Left kidney (tissue), 2 donors: ENCODE results near the gene CLIC5. TPM values are rescaled to one million over a fixed set of nuclear protein-coding genes. Genes with fewer than 3 reads are reported as not detected.

Source experiments
- DNase-seq: peaks from one replicate; pipeline ENCODE4 v3.0.0-alpha.2; 2013
- polyA plus RNA-seq: library from polyadenylated mRNA; unstranded; fragments of 120-200 nt; gene quantifications from one replicate; pipeline ENCODE4 v1.2.1, GENCODE V29; 2013; ENCODE audit not compliant: insufficient read length

Gene CLIC5
- polyA plus RNA-seq, 1 donor: 209 TPM

GRCh38 chr6:45895569-45895968, 120.1 kb downstream of the CLIC5 start:
- no peak for DNase-seq

DNA sequence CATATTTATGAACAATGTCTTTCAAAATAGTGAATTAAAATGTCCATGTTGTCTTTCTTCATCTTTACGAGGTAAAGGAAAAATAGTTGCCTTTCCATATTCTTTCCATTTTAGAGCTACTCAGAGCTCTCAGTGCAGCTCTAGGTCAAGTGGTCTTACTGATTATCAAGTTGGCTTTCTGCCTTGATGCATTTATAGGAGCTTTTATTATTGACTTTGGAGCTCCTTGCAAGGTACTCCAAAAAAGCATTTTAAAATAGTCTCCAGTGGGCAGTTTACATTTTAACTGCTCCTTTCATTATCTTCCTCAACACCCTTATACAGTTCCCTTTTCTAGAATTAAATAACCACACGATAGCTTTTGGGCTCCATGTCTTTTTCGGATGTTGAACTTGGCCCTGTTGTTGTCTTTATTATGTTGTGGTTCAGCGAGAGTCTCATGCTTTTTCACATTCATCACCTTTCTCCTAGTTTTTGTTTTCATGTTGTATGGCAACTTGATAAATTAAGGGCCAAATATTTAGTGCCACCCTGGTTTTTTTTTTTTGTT, 122.9 kb downstream of the CLIC5 start:
- no peak for DNase-seq

GRCh38 chr6:45892196-45892595, 123.5 kb downstream of the CLIC5 start:
- no peak for DNase-seq

DNA sequence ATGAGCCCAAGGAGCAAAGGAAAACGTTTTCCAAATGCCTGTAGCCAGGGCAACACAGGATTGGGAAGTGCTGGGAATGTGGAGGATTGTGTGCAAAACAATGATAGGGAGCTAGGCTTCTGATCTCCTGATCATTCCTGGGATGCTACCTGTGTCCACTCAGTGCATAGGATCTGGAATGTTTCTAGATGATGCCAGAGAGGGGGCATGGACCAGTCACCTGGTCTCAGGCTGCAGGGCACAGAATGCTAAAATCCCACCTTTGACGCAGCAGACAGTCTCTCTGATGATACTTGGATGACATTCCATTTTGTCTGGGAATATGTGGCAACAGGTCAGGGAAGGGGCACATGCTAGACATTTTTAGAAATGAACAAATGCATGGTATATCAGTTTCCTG, 128.9 kb downstream of the CLIC5 start:
- DNase-seq: no peak

DNA sequence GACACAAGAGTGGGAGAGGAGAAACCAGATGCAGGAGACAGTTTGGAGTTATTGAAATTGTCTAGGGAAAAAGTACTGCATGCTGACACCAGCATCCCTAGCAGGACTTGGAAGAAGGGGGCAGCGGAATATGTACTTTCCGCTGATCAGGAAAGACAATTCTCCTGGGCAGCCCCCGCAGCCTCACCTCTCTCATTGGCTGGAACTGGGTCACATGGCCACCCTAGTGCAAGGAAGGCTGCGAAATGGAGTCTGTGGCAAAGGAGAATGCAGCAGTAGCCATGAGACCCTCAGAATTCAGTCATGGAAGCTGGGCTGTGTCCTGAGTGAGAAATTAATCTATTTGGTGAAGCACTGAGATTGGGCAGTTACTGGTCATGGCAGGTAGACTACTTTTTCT, 131.3 kb downstream of the CLIC5 start:
- no peak for DNase-seq

- DNase-seq: no peak
Measured at GRCh38 chr6:45882671-45883070, 133.0 kb downstream of the CLIC5 start.

GRCh38 chr6:45881705-45882467, 133.8 kb downstream of the CLIC5 start:
- DNase-seq: no peak

DNA sequence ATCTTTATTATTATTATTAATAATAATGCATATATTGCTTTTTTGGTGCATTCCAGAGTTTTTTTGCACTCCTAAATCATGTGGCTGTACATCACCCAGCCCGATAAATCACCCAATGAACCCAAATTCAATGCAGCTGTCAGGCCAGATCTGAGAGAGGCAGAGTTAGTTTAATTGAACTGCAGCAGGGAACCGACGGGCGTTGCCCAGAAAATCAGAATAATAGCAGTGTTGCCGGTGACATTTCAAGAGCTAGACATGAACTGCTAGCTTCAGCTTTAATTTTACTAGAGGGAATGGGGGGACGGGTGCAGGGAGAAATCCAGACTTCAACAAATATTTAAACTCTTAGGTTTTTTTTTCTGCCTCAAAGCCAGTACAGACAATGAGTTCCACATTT, 135.0 kb downstream of the CLIC5 start:
- DNase-seq: peak; percentile 20

DNA sequence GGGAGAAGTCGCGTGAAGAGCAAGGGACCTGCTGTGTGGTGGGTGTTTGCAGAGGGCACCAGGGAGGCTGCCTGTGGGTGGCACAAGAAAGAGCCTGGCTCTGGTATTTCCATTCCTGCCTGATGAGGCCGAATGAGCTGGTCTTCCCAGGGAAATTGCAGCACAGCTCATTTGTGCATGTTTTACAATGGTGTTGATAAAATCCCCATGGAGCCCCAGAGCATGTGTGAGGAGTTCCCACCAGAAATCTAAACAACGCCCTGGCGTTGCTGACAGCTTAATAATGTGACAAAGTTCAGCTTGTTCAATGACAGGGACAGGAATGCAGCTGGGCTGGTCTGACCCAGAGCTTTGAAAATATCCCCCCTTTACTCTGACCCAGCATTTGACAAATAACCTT, 135.5 kb downstream of the CLIC5 start:
- peak; percentile 56 for DNase-seq

DNA sequence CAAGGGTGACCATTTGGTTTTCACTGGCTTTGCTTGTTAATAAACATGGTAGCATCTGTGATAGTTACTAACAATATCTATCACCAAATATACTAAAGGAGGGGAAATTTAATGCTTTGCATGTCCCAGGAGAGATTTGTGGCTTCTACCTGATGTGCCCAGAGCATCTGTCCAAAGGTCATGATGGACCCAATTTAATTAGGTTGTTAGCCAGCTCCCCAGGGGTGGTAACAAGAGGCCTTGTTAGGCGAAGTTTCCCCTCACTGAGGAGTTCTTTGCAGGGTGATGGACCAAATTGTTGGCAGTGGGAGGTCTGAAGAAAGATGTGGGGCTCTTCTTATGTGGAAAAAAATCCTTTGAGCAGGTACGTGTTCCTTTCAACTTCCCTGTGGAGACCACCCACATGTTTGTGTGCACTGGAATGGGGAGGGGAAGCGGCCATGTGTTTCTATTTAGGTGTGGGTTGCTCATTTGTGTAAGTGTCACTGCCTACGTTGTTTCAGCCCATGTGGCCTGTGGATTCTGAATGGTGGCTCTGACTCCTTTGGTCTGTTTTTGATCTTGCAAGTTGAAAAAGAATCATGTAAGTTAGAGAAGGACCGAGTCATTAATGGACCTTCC, 137.6 kb downstream of the CLIC5 start:
- no peak for DNase-seq

- DNase-seq: no peak
Measured at GRCh38 chr6:45872827-45873365, 142.8 kb downstream of the CLIC5 start.

DNA sequence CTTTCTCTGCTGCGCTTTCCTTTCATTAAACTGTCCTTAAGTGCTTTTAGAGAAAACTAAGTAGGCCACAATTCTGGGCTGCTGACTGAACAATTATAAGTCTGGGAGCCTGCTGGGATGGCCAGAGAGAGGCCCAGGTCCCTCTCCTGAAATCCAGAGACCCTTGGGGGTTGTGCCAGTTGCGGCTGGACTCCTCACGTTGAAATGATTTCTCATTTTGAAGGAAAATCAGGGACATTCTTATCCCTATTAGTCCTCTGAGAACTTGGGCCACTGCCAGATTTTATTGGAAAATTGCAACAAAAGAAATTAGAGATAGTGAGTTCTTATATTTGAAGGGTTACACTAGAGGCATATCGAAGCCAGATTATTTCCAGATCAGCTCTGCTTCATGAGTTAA, 145.1 kb downstream of the CLIC5 start:
- no peak for DNase-seq

- DNase-seq: no peak
Measured at GRCh38 chr6:45864651-45865050, 151.0 kb downstream of the CLIC5 start.

GRCh38 chr6:45858691-45859090, 157.0 kb downstream of the CLIC5 start:
- no peak for DNase-seq

DNA sequence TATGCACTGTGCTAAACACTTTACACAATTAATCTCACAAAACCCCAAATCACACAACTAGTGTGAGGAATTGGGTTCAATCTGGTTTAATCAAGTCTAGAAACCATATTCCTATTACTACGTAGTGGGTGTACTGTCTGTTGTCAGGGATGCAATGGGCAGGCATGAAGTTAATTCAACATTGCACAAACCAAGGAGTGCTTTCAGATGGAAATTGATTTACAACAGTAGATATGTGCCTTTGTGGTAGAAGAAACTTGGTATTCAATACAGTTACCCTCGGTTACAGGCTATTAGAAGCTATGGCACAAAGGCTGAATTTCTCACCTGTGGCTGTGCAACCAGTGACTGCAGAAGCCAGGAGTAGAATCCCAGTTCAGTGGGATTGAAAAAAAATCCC, 157.8 kb downstream of the CLIC5 start:
- DNase-seq: no peak

- DNase-seq: no peak
Measured at GRCh38 chr6:45855642-45856394, 159.8 kb downstream of the CLIC5 start.

DNA sequence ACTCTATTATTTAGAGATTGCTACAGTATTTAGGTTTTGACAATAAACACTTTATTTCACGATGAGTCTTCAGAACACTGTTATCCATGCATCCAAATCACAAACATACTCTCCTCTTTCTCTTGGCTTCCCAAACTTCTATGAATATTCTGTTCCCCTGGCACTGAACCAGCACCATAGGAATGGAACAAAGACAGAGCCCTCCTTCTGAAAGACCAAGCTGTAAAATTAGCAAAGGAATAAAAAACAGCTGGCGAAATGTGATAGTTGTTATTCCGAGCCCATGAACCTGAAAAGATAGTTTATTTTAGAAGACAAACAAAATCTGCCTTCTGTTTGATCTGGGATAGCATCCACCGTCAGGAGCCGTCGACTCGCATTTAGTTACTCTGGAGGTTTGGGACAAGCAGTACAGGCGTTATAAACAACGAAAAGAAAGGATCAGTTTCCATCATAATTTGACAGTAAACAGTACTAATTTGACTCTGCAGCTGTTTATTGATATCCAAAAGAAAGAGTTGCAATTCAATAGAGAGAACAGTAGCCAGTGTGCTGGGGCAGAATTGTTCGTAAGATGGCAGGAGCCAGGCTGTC, 161.4 kb downstream of the CLIC5 start:
- DNase-seq: no peak

DNA sequence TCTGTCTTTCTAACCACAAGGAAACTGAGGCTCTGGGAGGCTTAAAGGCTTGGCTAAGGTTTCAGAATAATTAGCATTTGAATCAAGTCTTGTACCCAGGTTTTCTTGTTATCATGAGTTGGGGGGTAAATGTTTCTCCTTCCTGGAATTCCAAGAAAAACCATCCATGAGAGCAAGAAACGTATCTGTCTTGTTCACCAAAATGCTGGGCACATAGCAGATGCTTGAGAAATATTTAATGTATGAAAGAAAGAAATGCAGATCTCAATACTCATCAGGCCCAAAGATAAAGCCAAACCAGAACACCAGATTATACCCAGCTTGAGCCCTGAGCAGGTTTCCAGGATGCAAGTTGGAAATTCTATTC, 164.6 kb downstream of the CLIC5 start:
- no peak for DNase-seq

DNA sequence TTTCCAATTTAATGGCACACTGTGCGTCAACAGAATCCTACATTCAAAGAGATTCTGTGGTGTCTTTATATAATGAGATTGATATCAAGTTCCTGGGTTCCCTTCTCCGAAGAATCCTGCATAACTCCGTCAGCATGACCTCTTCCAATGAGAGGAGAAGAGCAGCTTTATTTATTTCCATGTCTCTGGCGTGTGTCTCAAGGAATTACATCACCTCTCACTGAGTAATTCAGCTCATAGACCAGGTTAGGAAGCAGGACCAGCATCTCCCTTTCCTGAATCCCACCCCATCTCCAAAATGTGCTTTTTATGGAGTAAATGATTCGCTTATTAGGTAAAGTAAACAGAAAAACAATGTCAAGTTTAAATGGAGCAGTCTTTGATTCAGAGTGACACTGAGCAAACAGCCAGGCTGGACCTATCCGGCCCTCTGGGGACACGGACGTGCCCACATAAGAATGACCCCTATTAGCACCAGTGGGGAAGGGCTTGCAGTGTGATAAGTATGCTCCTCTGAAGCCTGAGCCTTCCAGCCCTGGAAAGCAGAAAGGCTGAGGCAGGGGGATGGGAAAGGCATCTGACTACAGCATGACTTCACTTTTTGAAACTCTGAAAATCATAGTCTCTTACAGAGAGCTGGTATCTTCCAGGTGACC, 165.2 kb downstream of the CLIC5 start:
- no peak for DNase-seq

DNA sequence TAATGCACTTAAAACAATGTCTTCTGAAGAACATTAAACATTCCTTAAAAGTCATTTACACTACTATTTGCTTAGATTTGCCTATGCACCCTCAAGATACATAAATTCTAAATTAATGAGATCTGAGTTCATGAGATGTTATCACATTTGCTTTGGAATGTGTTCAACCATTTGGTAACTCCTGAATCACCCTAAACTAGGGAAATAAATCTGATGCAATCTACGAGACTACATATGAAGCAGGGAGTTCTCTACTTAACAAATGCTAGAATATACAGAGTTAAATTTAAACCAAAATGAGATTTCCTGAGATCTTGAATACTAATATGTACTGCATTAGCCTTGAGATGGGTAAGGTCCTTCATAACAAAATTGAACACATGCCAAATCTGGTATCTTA, 170.1 kb downstream of the CLIC5 start:
- no peak for DNase-seq

GRCh38 chr6:45844986-45845385, 170.7 kb downstream of the CLIC5 start:
- no peak for DNase-seq
